Measurements from ENCODE around the gene MYEOV.

DNA sequence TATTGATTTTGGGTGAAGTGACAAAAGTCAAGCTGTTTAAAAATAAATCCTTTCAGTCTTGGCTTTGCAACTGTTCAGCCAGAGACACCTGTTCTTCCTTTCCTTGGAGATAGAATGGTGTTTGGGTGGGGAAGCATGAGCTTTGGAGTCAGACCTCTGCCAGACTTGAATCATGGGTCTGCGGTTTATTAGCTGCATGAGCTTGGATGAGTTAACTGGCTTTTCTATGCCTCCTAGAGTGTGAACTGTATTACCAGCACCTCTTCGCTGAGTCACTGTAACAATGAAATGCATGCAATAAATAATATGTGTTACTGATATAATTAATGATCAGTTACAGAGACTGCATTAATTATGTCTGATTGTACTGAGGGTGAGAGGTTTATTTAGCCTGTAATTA lies 13.5 kb upstream of the MYEOV start:
- TF ChIP-seq, protein P1, sequence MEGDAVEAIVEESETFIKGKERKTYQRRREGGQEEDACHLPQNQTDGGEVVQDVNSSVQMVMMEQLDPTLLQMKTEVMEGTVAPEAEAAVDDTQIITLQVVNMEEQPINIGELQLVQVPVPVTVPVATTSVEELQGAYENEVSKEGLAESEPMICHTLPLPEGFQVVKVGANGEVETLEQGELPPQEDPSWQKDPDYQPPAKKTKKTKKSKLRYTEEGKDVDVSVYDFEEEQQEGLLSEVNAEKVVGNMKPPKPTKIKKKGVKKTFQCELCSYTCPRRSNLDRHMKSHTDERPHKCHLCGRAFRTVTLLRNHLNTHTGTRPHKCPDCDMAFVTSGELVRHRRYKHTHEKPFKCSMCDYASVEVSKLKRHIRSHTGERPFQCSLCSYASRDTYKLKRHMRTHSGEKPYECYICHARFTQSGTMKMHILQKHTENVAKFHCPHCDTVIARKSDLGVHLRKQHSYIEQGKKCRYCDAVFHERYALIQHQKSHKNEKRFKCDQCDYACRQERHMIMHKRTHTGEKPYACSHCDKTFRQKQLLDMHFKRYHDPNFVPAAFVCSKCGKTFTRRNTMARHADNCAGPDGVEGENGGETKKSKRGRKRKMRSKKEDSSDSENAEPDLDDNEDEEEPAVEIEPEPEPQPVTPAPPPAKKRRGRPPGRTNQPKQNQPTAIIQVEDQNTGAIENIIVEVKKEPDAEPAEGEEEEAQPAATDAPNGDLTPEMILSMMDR (tag by site-specific recombination; IDR thresholded peaks at IDR 0.05): no peak
- TF ChIP-seq, protein P2, sequence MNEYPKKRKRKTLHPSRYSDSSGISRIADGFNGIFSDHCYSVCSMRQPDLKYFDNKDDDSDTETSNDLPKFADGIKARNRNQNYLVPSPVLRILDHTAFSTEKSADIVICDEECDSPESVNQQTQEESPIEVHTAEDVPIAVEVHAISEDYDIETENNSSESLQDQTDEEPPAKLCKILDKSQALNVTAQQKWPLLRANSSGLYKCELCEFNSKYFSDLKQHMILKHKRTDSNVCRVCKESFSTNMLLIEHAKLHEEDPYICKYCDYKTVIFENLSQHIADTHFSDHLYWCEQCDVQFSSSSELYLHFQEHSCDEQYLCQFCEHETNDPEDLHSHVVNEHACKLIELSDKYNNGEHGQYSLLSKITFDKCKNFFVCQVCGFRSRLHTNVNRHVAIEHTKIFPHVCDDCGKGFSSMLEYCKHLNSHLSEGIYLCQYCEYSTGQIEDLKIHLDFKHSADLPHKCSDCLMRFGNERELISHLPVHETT (tag by site-specific recombination; IDR thresholded peaks at IDR 0.05): no peak

Data from HEK293 (cell line).